GM13977 (cell line): ENCODE results near the gene MIER1.
A peak's percentile ranks its signal among the peaks of the same experiment; 100 is the strongest.

Source experiments
- DNase-seq: peaks from one replicate; pipeline ENCODE4 v3.0.0; 2012; ENCODE audit warnings: low spot score
- CTCF ChIP-seq: IDR thresholded peaks from 2 replicates; pipeline ENCODE4 v1.5.1; 2012; ENCODE audit warnings: mild to moderate bottlenecking, control low read depth; ENCODE audit not compliant: insufficient read depth; ENCODE audit errors: extremely low read depth, missing control alignments
- in situ Hi-C: fragments of 300-500 bp; cut with MboI; formaldehyde crosslinking; loops from one replicate; pipeline ENCODE4 v1.12.0; 2022; ENCODE audit warnings: low sequenced_read_pairs, low pct_unique_long_range_greater_than_20kb, mixed read lengths, inconsistent platforms; ENCODE audit not compliant: unreplicated experiment

MIER1 gene

GRCh38 chr1:66929146-66929688 lies 4.4 kb downstream of the MIER1 start:
- TF ChIP-seq CTCF: no peak
- in situ Hi-C loops: no loop called here

GRCh38 chr1:66929691-66929998 lies 4.9 kb downstream of the MIER1 start:
- TF ChIP-seq CTCF: no peak
- no peak for DNase-seq
- in situ Hi-C loops: no loop called here

More at GRCh38 chr1:66929146-66929688, 4.4 kb downstream of the MIER1 start:
- no peak for DNase-seq

- DNase-seq: peak; percentile 89
- TF ChIP-seq CTCF: peak; percentile 19
- in situ Hi-C loops: no loop called here
Measured at GRCh38 chr1:66929999-66930822, 5.4 kb downstream of the MIER1 start.

- TF ChIP-seq CTCF: no peak
- in situ Hi-C loops: no loop called here
Measured at GRCh38 chr1:66930823-66931174, 6.0 kb downstream of the MIER1 start.

GRCh38 chr1:66931590-66931989 lies 6.8 kb downstream of the MIER1 start:
- TF ChIP-seq CTCF: no peak
- DNase-seq: no peak
- in situ Hi-C loops: no loop called here

More at GRCh38 chr1:66930823-66931174, 6.0 kb downstream of the MIER1 start:
- no peak for DNase-seq

GRCh38 chr1:66932291-66932690 lies 7.5 kb downstream of the MIER1 start:
- no peak for DNase-seq
- no peak for TF ChIP-seq CTCF
- in situ Hi-C loops: no loop called here
